GM12878 (cell line): ENCODE data around the gene PGM5. TPM values are rescaled to one million over a fixed set of nuclear protein-coding genes. Genes with fewer than 3 reads are reported as not detected.
"Not testable (repeated sequence)": the region's sequence is repeated elsewhere in the genome, so short reads cannot be mapped to it uniquely, and the experiment has no call there.

Experiments used
- ATAC-seq: fragments of 200-7000 bp; cut with Tn5 transposase; 3 replicates; pipeline ENCODE4 v1.9.1; 2020; ENCODE audit warnings: mild to moderate bottlenecking, moderate library complexity
- BruUV-seq: library from RNA; stranded (reverse); fragments of 400-500 nt; replicated peaks from 2 replicates; lab custom pipeline; 2021; lab: Mats Ljungman, UMichigan
- CTCF ChIA-PET: fragments of 300-600 bp; sonication (Branson Sonifier 250); formaldehyde crosslinking; extraction: SDS; loops from one replicate; lab custom pipeline; 2021; ENCODE audit warnings: inconsistent platforms; lab: Yijun Ruan, JAX
- POLR2A ChIA-PET: fragments of 350-600 bp; formaldehyde crosslinking; extraction: SDS; loops from one replicate; lab custom pipeline; 2021; ENCODE audit warnings: inconsistent platforms; lab: Charles Lee
- RAD21 ChIA-PET: fragments of 300-600 bp; sonication (Branson Sonifier 250); formaldehyde crosslinking; loops from one replicate; lab custom pipeline; 2023; ENCODE audit warnings: antibody characterized with exemption; ENCODE audit not compliant: unreplicated experiment; lab: Charles Lee
- SMC1A ChIA-PET: fragments of 300-600 bp; sonication (Branson Sonifier 250); formaldehyde crosslinking; loops from one replicate; lab custom pipeline; 2023; ENCODE audit not compliant: unreplicated experiment, uncharacterized antibody; lab: Charles Lee
- DNase-seq: peaks from one replicate; pipeline ENCODE4 v3.0.0-alpha.2; 2011; ENCODE audit warnings: low read depth, low spot score
- FAIRE-seq: peaks from 3 replicates; lab custom pipeline; 2011; peaks lifted over from hg19 to GRCh38; lab: Jason Lieb, UNC
- H2AFZ ChIP-seq: 2 replicates; pipeline ENCODE4 v1.6.0; 2011; ENCODE audit warnings: low read depth, low read length, control low read depth; ENCODE audit not compliant: control insufficient read depth
- H3K27ac ChIP-seq: 2 replicates; pipeline ENCODE4 v1.5.1; 2011; ENCODE audit warnings: control low read depth; ENCODE audit not compliant: control insufficient read depth, insufficient read depth
- H3K27me3 ChIP-seq, 2 experiments: replicated peaks in 1 of 2; 2 replicates each; pipeline versions ENCODE4 v1.6.0 to v1.6.1; 2011; ENCODE audit warnings: low read length in 1 of 2; ENCODE audit not compliant: control insufficient read depth in 2 of 2, insufficient read depth in 2 of 2
- H3K36me3 ChIP-seq, 2 experiments: 2 replicates each; pipeline ENCODE4 v1.5.1; 2011; ENCODE audit warnings: low read length in 1 of 2; ENCODE audit not compliant: control insufficient read depth in 2 of 2, insufficient read depth in 2 of 2
- H3K4me1 ChIP-seq: 2 replicates; pipeline ENCODE4 v1.6.1; 2011; ENCODE audit warnings: mild to moderate bottlenecking, low read length, moderate library complexity, mixed read lengths; ENCODE audit not compliant: control insufficient read depth, insufficient read depth
- H3K4me2 ChIP-seq: 2 replicates; pipeline ENCODE4 v1.6.0; 2011; ENCODE audit warnings: control low read depth; ENCODE audit not compliant: control insufficient read depth, insufficient read depth
- H3K4me3 ChIP-seq: fragments of 200-600 bp; sonication (generic); 2 replicates; pipeline ENCODE4 v1.5.1; 2016
- H3K79me2 ChIP-seq: 2 replicates; pipeline ENCODE4 v1.6.0; 2011; ENCODE audit warnings: low read length; ENCODE audit not compliant: control insufficient read depth, insufficient read depth
- H3K9ac ChIP-seq: 2 replicates; pipeline ENCODE4 v1.8.0; 2011; ENCODE audit warnings: low read length, control low read depth, mixed read lengths; ENCODE audit not compliant: control insufficient read depth, insufficient read depth
- H3K9me3 ChIP-seq: replicated peaks from 3 replicates; pipeline ENCODE4 v1.5.1; 2011; ENCODE audit warnings: mild to moderate bottlenecking, low read length; ENCODE audit not compliant: control insufficient read depth, insufficient read depth
- H4K20me1 ChIP-seq: 2 replicates; pipeline ENCODE4 v1.6.0; 2011; ENCODE audit not compliant: control insufficient read depth, insufficient read depth
- WGBS: methylation state at CpG from one replicate; pipeline ENCODE4 v1.1.6; 2016; ENCODE audit warnings: low lambda C conversion rate; ENCODE audit not compliant: insufficient replicate concordance, insufficient coverage; ENCODE audit errors: missing lambda C conversion rate; 5-methylcytosine and 5-hydroxymethylcytosine counted together
- in situ Hi-C: fragments of 300-500 bp; cut with MboI; formaldehyde crosslinking; loops from 9 replicates; pipeline ENCODE4 v1.14.3; 2018; ENCODE audit warnings: mixed read lengths
- intact Hi-C: fragments of 100-400 bp; cut with micrococcal nuclease; formaldehyde crosslinking; loops from one replicate; pipeline ENCODE4 v1.14.2; 2022; ENCODE audit not compliant: unreplicated experiment
- polyA plus RNA-seq, 11 experiments: library from polyadenylated mRNA; depleted of rRNA in 4 of 11; unstranded in 6 of 11; stranded (reverse) in 5 of 11; fragments of >200 nt; fragmentation: Nextera tagmentation in 4 of 11; fragmentation: Illumina TruSeq in 1 of 11; extraction: Ambion mirVana in 4 of 11; extraction: Trizol in 1 of 11; gene quantifications; 1 replicate in 1 of 11; 2 replicates in 10 of 11; pipeline versions ENCODE4 v1.2.1 to v1.2.3, GENCODE V29; 2011 to 2016; ENCODE audit warnings: inconsistent platforms in 2 of 11, missing spikeins in 2 of 11, low read depth in 1 of 11
- total RNA-seq, 4 experiments: library from RNA; depleted of rRNA in 3 of 4; stranded (reverse); fragments of >200 nt in 3 of 4; fragmentation: Illumina TruSeq in 1 of 4; extraction: Trizol in 1 of 4; gene quantifications; 2 replicates each; pipeline versions ENCODE4 v1.2.1 to v1.2.3, GENCODE V29; 2013 to 2021

PGM5 gene
- total and polyA plus RNA-seq, 10 of the 15 experiments (the other 5 are each of a cell fraction or from before 2014, with no cell fraction given): 0.28 to 0.73 TPM; not detected in 8

DNA sequence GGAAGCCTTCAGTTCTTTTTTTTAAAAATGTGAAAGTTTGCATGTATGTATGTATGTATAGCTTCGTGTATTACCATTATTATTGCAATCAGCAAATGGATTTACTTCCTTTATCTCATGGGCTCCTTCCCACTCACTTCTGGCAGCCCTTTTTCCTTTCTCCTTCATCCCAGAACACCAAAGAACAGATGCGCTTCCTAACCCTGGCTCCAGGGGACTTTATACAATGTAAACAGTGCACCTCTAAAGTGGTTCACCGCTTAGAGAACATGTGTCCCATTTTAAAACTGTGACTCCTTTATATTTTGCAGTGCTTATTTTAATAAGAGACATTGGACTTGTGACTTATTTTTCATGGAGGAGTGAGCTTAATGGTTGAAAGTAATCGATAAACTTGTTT, 13.2 kb upstream of the PGM5 start:
- ChIA-PET SMC1A (interaction anchor here (0.7 kb wide), 1 partner anchor 165 kb away, joined by 4 read pairs; no protein-coding TSS in a partner anchor), CTCF (interaction anchor here (1.0 to 2.4 kb wide), 4 partner anchors 74 to 225 kb away, joined by 3 to 12 read pairs (median 8); no protein-coding TSS in a partner anchor), RAD21 (interaction anchor here (1.2 to 1.8 kb wide), 3 partner anchors 217 to 230 kb away, joined by 5 to 9 read pairs (median 6); no protein-coding TSS in a partner anchor)
- H3K4me1 ChIP-seq, in situ Hi-C loops, H3K79me2 ChIP-seq, DNase-seq, H3K9ac ChIP-seq, FAIRE-seq, POLR2A ChIA-PET, H3K36me3 ChIP-seq, H3K27me3 ChIP-seq, ATAC-seq, H4K20me1 ChIP-seq, BruUV-seq, H3K4me2 ChIP-seq, H3K27ac ChIP-seq, H3K9me3 ChIP-seq, H2AFZ ChIP-seq, H3K4me3 ChIP-seq: not testable (repeated sequence)
- intact Hi-C loops: loop anchor here (10.0 kb wide), 1 partner anchor 222 kb away; no protein-coding TSS in a partner anchor
- WGBS: 62% methylated on average over 3 of the region's 4 CpGs

DNA sequence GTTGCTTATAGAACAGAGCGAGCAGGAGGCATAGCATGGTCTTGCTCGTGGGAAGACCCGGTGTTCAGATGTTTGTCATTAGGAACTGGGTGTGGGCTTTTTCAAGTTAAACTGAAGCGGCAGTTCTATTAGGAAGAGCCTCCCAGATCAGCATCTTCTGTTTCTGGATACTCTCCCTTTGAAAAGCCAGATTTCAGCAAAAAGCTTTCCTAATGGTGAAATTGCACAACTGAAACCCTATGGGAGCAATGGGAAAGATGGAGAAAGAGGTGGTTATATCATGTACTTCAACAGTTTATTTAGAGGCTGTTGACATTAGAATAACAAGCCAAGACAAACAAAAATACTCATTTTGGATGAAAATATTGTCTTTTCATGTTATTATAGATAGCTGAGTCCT, 12.4 kb upstream of the PGM5 start:
- H3K79me2 ChIP-seq, FAIRE-seq, H3K36me3 ChIP-seq, H3K4me2 ChIP-seq, H3K9ac ChIP-seq, H3K4me3 ChIP-seq, POLR2A ChIA-PET, H3K4me1 ChIP-seq, ATAC-seq, H3K9me3 ChIP-seq, in situ Hi-C loops, DNase-seq, H2AFZ ChIP-seq, H3K27me3 ChIP-seq, SMC1A ChIA-PET, BruUV-seq, H4K20me1 ChIP-seq, H3K27ac ChIP-seq: not testable (repeated sequence)
- intact Hi-C loops: loop anchor here (10.0 kb wide), 1 partner anchor 221 kb away; no protein-coding TSS in a partner anchor
- ChIA-PET RAD21 (interaction anchor here (1.8 kb wide), 1 partner anchor 224 kb away, joined by 9 read pairs; no protein-coding TSS in a partner anchor), CTCF (interaction anchor here (2.4 kb wide), 1 partner anchor 224 kb away, joined by 12 read pairs; no protein-coding TSS in a partner anchor)
- WGBS: 53% methylated on average over 3 of the region's 4 CpGs

DNA sequence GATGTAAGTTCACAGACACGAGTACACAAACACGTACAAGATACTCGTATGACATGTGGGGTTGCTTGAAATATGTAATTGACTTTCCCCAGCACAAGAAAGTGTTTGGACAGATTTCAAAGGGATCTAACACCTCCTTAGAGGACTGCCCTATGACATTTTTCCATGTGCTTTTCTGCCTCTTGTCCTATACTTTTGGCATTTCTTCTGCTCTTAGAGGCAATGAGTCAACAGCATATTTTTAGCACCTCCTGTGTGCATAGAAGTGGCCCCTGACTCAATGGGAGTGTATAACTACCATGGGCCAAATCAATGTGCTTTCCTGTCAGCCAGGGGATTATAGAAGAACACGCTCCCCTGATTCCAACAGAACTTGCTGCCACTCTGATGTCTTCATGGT, 4.7 kb upstream of the PGM5 start:
- H3K27me3 ChIP-seq, H3K79me2 ChIP-seq, H3K4me2 ChIP-seq, RAD21 ChIA-PET, H4K20me1 ChIP-seq, ATAC-seq, POLR2A ChIA-PET, FAIRE-seq, H3K4me3 ChIP-seq, H3K9ac ChIP-seq, intact Hi-C loops, H2AFZ ChIP-seq, H3K36me3 ChIP-seq, H3K27ac ChIP-seq, H3K4me1 ChIP-seq, SMC1A ChIA-PET, BruUV-seq, DNase-seq, H3K9me3 ChIP-seq, CTCF ChIA-PET: not testable (repeated sequence)
- WGBS: 15% methylated on average over 4 of the region's 4 CpGs
- in situ Hi-C loops: loop anchor here (25.0 kb wide), 1 partner anchor 211 kb away; no protein-coding TSS in a partner anchor

DNA sequence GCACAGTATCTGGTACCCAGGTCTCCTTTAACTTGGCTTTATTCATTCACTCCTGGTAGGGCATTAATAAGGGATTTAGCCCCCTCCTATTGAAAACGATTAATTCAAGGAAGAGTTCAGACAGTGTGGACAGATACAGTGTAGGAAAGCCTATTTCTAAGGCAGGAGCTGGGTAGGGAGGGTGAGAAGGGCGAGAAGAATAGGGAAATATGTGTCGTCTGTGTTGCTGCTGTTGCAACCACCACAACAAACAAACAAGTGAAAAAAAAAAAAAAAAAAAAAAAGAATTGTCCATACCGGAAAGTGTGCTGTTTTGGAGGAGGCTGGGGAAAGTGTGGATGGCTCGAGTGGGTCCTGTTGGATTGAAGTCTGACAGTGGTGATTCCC, 425 bp upstream of the PGM5 start:
- ATAC-seq, H3K27ac ChIP-seq, SMC1A ChIA-PET, BruUV-seq, H3K36me3 ChIP-seq, H2AFZ ChIP-seq, H3K79me2 ChIP-seq, H3K4me1 ChIP-seq, H3K9ac ChIP-seq, RAD21 ChIA-PET, H4K20me1 ChIP-seq, CTCF ChIA-PET, H3K27me3 ChIP-seq, H3K4me2 ChIP-seq, POLR2A ChIA-PET, H3K9me3 ChIP-seq, DNase-seq, intact Hi-C loops, FAIRE-seq, H3K4me3 ChIP-seq: not testable (repeated sequence)
- WGBS: 0% methylated on average over 3 of the region's 5 CpGs
- in situ Hi-C loops: loop anchor here (25.0 kb wide), 1 partner anchor 206 kb away; no protein-coding TSS in a partner anchor
